Nephron progenitor cell (in vitro differentiated cells): ENCODE results near the gene PTGFRN.
"Not testable (repeated sequence)": the region's sequence is repeated elsewhere in the genome, so short reads cannot be mapped to it uniquely, and the experiment has no call there.

Experiments used
- DNase-seq: peaks from one replicate; pipeline ENCODE4 v3.0.0; 2021
- H3K27ac Mint-ChIP-seq: 2 replicates; pipeline ENCODE4 v1.8.0; 2021; ENCODE audit warnings: mild to moderate bottlenecking, moderate library complexity, mixed read lengths
- H3K27me3 Mint-ChIP-seq: 2 replicates; pipeline ENCODE4 v1.8.0; 2021; ENCODE audit warnings: mild to moderate bottlenecking, low read depth, mixed read lengths; ENCODE audit not compliant: poor library complexity
- H3K36me3 Mint-ChIP-seq: 2 replicates; pipeline ENCODE4 v1.8.0; 2021; ENCODE audit warnings: low read depth, mixed read lengths
- H3K4me1 Mint-ChIP-seq: 2 replicates; pipeline ENCODE4 v1.8.0; 2021; ENCODE audit warnings: mixed read lengths
- H3K4me3 Mint-ChIP-seq: 2 replicates; pipeline ENCODE4 v1.8.0; 2021; ENCODE audit warnings: mild to moderate bottlenecking, moderate library complexity, mixed read lengths
- H3K9me3 Mint-ChIP-seq: 2 replicates; pipeline ENCODE4 v1.8.0; 2021; ENCODE audit warnings: mild to moderate bottlenecking, moderate library complexity, mixed read lengths
- CTCF ChIP-seq: fragments of 200-600 bp; sonication (generic); IDR thresholded peaks from 2 replicates; pipeline ENCODE4 v1.5.0; 2021; ENCODE audit warnings: antibody characterized with exemption

Gene PTGFRN

GRCh38 chr1:116870300-116870699 is 39.4 kb upstream of the PTGFRN start:
- H3K4me3 Mint-ChIP-seq = no peak overlapping the region
- no peaks in the 10 kb centered on the region for H3K36me3 Mint-ChIP-seq
- no peak overlapping the region for H3K27ac Mint-ChIP-seq
- no peak for DNase-seq
- no peaks in the 10 kb centered on the region for H3K9me3 Mint-ChIP-seq
- H3K4me1 Mint-ChIP-seq = peaks cover 36% of the 10 kb centered on the region
- TF ChIP-seq CTCF = no peak
- H3K27me3 Mint-ChIP-seq = peaks cover 6% of the 10 kb centered on the region

- Mint-ChIP-seq H3K4me1 (peaks cover 46% of the 10 kb centered on the region), H3K9me3 (no peaks in the 10 kb centered on the region), H3K36me3 (no peaks in the 10 kb centered on the region), H3K4me3 (no peak overlapping the region), H3K27ac (no peak overlapping the region), H3K27me3 (peaks cover 9% of the 10 kb centered on the region)
- no peak for TF ChIP-seq CTCF
- DNase-seq = no peak
These were observed 38.0 kb upstream of the PTGFRN start for GRCh38 chr1:116871779-116872146.

GRCh38 chr1:116873680-116874271 is 35.9 kb upstream of the PTGFRN start:
- peaks cover 9% of the 10 kb centered on the region for H3K27me3 Mint-ChIP-seq
- peaks cover 46% of the 10 kb centered on the region for H3K4me1 Mint-ChIP-seq

GRCh38 chr1:116874733-116875249 is 34.9 kb upstream of the PTGFRN start:
- Mint-ChIP-seq H3K27ac (no peak overlapping the region), H3K9me3 (no peaks in the 10 kb centered on the region), H3K4me1 (peaks cover 46% of the 10 kb centered on the region), H3K27me3 (peaks cover 9% of the 10 kb centered on the region), H3K4me3 (no peak overlapping the region), H3K36me3 (no peaks in the 10 kb centered on the region)
- DNase-seq = no peak
- no peak for TF ChIP-seq CTCF

More at GRCh38 chr1:116873680-116874271, 35.9 kb upstream of the PTGFRN start:
- H3K4me3 Mint-ChIP-seq = no peak overlapping the region
- DNase-seq = no peak
- H3K27ac Mint-ChIP-seq = no peak overlapping the region
- no peaks in the 10 kb centered on the region for H3K9me3 Mint-ChIP-seq
- H3K36me3 Mint-ChIP-seq = no peaks in the 10 kb centered on the region
- no peak for TF ChIP-seq CTCF

- Mint-ChIP-seq H3K27ac (no peak overlapping the region), H3K4me1 (peaks cover 42% of the 10 kb centered on the region), H3K4me3 (no peak overlapping the region), H3K36me3 (no peaks in the 10 kb centered on the region), H3K9me3 (no peaks in the 10 kb centered on the region), H3K27me3 (peaks cover 9% of the 10 kb centered on the region)
- no peak for TF ChIP-seq CTCF
- no peak for DNase-seq
These were observed 34.3 kb upstream of the PTGFRN start for GRCh38 chr1:116875391-116875790.

GRCh38 chr1:116875946-116876345 is 33.8 kb upstream of the PTGFRN start:
- H3K27me3 Mint-ChIP-seq, H3K4me3 Mint-ChIP-seq, H3K9me3 Mint-ChIP-seq, DNase-seq, H3K27ac Mint-ChIP-seq, H3K36me3 Mint-ChIP-seq: not testable (repeated sequence)
- H3K4me1 Mint-ChIP-seq = peaks cover 42% of the 10 kb centered on the region
